GM21825 (cell line): ENCODE measurements around the gene SPTBN4.
"Not testable (repeated sequence)": the region's sequence is repeated elsewhere in the genome, so short reads cannot be mapped to it uniquely, and the experiment has no call there.

Source experiments
- ATAC-seq: cut with Tn5 transposase; IDR thresholded peaks from one replicate; pipeline ENCODE4 v1.9.1; 2021; ENCODE audit warnings: mild to moderate bottlenecking, moderate library complexity; ENCODE audit not compliant: unreplicated experiment

The SPTBN4 gene

DNA sequence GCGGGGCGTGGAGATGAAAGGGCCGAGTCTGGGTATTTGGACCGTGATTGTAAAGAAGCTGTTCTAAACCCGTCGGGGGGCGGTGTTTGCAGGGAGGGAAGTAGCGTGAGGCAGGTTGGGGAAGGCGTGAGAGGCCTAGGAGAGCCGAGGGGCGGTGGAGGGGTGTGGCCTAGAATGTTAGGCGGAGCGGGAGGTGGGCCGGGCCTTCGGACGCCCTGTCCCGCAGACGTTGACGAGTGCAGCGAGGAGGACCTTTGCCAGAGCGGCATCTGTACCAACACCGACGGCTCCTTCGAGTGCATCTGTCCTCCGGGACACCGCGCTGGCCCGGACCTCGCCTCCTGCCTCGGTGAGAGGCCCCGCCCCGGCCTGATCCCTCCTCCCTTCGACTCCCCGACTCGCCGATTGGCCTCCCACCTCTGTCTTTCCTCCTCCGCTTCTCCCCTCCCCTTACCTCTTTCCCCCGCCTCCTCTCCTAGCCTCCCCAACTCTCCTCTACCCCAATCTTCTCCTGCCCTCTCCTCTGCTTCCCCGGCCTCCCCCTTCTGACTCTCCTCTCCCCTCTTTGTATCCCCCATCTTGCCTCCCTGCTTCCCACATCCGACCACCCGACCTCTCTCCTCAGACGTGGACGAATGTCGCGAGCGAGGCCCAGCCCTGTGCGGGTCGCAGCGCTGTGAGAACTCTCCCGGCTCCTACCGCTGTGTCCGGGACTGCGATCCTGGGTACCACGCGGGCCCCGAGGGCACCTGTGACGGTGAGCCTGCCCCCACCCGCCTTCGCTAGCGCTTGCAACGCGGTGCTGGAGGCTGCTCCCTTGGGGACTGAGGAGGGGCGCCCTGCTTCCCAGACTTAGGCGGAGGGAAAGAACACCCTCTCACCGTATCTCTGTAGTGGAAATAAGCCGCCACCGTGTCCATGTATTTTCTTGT lies 147.2 kb downstream of the SPTBN4 start:
- no peak for ATAC-seq

DNA sequence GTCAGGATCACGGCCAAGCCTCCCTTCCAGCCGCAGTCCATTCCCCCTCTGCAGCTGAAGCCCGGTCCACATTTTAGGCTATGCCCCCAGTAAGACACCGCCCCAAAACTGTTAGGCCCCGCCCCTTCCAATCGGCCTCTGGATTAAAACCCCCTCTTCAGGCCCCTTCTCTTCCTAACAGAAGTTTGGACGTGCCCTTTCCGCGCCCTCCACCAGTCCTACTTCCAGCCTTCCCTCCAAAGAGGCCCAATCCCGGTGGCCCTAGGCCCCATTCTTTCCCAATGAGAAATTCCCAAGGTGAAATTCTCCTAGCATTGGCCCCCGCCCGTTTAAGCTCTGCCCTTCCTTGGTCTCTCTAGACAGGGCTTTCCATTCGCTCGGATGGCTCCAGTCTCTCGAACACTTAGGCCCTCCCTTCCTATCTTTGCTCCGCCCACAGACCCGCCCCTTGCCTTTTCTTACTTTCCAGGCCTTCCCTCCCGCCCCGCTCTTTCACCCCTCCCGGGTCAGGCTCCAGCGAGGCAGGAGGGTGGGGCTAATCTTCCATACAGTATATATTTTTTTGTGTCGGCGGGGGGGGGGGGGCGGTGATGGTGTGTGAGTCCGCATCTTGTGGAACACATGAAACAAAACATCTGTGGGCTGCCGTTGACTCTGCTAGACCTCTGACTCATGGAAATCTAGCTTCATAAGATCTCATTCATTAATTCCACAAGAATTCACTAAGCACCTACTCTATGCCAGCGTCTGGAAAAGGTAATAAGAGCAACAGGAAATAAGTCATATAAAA lies 148.0 kb downstream of the SPTBN4 start:
- no peak for ATAC-seq

DNA sequence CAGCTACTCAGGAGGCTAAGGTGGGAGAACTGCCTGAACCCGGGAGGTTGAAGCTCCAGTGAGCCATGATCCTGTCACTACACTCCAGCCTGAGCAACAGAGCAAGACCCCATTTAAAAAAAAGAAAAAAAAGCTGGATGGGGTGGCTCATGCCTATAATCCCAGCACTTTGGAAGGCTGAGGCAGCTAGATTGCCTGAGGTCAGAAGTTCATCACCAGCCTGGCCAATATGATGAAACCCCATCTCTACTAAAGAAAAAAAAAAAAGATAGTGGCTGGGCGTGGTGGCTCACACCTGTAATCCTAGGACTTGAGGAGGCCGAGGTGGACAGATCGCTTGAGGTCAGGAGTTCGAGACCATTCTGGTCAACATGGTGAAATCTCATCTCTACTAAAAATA lies 149.4 kb downstream of the SPTBN4 start:
- ATAC-seq, result no peak

DNA sequence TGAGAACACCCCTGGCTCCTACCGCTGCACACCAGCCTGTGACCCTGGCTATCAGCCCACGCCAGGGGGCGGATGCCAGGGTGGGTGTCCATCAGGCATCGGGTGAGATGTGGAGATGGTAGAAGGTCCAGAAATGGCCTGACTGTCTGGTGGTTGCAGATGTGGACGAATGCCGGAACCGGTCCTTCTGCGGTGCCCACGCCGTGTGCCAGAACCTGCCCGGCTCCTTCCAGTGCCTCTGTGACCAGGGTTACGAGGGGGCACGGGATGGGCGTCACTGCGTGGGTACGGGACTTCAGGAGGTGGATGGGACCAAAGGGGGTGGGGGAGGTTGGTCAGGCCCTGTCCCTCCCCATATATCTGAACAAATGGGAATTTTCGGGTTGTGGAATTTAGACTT lies 150.1 kb downstream of the SPTBN4 start:
- no peak for ATAC-seq

DNA sequence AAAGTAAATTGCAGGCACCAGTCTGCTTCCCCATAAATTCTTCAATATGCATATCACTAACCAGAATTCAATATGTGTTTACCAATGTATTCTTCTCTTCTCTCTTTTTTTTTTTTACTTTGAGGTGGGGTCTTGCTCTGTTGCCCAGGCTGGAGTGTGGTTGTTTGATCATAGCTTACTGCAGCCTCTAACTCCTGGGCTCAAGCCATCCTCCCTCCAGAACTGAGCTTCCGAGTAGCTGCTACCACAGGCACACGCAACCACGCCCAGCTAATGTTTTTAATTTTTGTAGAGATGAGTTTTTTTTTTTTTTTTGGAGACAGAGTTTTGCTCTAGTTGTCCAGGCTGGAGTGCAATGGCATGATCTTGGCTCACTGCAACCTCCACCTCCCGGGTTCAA lies 151.2 kb downstream of the SPTBN4 start:
- ATAC-seq, result no peak

DNA sequence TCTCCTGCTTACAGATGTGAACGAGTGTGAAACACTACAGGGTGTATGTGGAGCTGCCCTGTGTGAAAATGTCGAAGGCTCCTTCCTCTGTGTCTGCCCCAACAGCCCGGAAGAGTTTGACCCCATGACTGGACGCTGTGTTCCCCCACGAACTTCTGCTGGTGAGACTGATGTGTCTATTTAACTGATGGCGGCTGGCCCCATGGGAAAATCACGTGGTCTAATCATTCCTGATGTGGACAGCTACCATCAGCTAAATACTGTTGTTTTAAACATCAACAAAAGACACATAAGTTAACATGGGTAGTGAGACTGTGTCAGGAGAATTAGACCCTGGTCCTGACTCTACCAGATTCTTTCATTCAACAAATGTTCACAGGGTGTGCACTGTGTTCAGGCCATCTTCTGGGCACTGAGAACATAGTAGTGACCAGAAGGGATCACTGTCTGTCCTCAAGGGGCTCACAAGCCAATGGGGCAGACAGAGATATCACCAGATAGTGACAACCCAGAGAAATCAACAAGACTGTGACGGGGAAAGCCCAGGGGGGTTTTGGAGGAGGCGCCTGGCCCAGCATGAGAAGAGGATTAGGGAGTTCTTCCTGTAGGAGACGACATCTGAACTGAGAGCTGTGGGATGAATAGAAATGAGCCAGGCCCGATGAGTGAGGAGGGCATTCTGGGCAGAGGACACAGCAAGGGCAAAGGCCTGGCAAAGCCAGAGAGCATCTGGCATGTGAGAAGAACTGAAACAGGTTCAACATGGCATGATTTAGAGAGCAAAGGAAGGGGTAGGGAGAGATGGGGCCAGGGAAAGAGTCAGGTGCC lies 152.7 kb downstream of the SPTBN4 start:
- ATAC-seq, result no peak

DNA sequence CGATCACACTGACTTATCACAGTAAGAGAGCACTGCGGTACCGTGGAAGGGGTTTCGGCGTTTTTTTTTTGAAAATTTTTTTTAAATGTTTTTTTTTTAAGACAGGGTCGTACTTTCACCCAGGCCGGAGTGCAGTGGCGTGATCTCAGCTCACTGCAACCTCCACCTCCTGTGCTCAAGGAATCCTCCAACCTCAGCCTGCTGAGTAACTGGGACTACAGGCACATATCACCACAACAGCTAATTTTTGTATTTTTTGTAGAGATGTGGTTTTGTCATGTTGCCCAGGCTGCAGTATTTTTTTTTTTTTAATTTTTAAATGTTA lies 153.3 kb downstream of the SPTBN4 start:
- no peak for ATAC-seq

DNA sequence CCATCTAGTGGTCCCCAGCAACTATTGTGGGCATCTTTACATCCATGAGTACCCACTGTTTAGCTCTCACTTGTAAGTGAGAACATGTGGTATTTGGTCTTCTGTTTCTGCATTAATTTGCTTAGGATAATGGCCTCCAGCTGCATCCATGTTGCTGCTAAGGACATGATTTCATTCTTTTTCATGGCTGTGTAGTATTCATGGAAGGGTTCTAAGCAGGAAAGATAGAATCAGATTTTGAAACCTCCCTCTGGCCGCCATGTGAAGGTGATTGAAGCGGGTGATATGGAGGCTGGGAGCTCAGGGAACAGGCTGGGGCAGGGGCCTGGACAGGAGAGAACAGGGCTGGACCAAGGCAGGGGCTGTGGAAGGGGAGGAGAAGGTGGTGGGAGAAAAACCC lies 154.5 kb downstream of the SPTBN4 start:
- no peak for ATAC-seq

DNA sequence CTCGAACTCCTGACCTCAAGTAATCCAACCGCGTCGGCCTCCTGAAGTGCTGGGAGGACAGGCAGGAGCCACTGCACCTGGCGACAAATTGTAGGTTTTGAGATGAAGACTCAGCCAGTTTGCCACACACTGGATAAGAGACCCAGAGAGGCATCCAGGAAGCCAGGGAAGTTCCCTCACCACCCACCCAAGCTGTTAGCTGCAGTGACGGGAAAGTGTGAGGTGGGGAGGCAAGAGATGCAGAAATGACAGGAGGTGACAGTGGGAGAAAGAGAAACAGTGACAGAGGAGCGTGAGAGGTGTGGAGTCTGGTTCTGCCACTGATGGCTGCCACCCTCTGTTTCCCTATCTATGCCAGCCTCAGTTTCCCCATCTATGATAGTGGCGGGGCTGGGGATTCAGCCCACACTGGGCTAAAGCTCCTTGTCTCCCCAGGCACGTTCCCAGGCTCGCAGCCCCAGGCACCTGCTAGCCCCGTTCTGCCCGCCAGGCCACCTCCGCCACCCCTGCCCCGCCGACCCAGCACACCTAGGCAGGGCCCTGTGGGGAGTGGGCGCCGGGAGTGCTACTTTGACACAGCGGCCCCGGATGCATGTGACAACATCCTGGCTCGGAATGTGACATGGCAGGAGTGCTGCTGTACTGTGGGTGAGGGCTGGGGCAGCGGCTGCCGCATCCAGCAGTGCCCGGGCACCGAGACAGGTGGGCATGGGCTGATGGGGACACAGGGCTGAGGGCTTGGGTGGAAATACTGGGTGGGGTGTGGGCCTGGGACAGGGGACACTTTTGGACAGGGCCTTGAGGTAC lies 155.4 kb downstream of the SPTBN4 start:
- no peak for ATAC-seq

DNA sequence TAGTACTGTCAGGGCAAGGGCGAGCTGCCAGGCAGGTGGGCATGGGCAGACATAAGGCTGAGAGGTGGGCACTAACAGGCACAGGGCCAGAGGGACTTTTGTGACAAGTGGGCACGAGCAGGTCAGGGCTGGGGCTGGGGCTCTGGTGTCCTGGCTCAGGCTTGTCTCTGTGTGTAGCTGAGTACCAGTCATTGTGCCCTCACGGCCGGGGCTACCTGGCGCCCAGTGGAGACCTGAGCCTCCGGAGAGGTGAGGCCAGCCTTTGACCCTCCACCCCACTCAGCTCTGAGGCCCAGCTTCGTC lies 155.9 kb downstream of the SPTBN4 start:
- no peak for ATAC-seq

DNA sequence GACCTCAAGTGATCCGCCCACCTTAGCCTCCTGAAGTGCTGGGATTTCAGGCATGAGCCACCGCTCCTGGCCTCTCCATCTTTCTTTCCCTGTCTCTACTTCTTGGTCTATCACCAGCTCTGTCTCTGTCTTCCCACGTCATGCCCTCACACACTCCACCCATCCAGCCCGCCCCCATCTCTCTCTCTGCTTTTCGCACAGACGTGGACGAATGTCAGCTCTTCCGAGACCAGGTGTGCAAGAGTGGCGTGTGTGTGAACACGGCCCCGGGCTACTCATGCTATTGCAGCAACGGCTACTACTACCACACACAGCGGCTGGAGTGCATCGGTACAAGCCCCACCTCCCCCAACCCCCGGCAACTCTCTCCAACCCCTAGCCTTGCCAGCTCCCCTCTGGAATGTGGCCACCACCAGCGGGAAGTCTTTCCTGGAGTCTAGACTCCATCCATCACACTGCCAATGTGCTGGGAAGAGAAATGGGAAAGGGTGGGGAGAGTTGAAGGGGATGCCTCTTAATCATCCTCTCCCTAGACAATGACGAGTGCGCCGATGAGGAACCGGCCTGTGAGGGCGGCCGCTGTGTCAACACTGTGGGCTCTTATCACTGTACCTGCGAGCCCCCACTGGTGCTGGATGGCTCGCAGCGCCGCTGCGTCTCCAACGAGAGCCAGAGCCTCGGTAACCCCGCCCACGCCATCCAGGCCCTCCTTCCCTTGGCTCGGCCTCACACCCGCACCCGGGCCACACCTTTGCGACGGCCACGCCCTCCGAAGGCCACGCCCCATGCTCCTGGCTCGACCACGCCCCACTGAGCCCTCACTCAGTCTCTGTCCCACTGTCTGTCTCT lies 156.8 kb downstream of the SPTBN4 start:
- no peak for ATAC-seq

DNA sequence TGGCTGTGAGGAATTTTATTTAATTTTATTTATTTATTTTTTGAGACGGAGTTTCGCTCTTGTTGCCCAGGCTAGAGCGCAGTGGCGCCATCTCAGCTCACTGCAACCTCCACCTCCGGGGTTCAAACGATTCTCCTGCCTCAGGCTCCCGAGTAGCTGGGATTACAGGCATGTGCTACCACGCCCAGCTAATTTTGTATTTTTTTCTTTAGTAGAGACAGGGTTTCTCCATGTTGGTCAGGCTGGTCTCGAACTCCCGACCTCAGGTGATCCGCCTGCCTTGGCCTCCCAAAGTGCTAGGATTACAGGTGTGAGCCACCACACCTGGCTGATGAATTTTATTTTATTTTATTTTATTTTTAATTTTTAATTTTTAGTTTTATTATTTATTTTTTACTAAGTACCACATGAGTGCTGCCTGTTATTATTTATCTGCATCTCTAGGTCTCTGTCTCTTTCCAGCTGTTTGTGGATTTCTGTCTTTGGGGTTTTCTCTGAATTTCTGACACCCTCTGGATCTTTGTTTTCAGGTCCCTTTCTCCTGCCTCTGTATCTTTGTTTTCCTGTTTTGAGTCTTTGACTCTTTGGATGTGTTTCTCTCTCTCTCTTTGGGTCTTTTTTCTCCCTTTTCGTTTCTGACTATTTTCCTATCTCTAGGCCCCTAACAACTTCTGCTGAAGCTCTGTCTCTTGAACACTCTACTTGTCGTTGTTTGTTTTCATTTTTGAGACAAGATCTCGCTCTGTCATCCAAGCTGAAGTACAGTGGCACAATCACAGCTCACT lies 157.8 kb downstream of the SPTBN4 start:
- ATAC-seq, result not testable (repeated sequence)

DNA sequence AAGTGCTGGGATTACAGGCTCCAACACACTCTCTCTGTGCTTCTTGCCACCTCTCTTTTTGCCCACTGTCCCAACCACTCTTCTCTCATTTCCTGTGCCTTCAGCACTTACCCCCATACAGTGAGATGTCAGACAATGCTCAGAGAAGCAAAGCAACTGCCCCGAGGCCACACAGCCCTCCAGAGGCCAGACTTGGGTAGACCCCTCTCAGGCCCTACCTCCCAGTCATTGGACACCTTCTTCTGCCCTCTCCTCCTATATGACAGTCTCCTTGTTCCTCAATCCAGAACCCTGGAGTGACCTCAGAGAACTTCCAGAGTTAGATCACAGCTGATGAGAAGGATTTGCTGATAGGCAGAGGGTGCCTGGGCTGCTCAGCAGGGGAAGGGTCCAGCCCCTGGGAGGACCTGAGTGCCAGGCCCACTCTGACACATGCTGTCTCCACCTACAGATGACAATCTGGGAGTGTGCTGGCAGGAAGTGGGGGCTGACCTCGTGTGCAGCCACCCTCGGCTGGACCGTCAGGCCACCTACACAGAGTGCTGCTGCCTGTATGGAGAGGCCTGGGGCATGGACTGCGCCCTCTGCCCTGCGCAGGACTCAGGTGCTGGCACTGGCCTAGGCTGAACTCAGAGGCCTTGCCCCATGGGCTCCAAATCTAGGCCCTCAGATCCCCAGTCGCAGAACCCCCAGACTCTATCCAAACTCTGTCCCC lies 158.8 kb downstream of the SPTBN4 start:
- no peak for ATAC-seq
